Immature natural killer cell (primary cell): ENCODE measurements around the gene MAPT. TPM values are rescaled to one million over a fixed set of nuclear protein-coding genes. Genes with fewer than 3 reads are reported as not detected.

Source experiments
- DNase-seq, 3 donors: peaks; one replicate each; pipeline ENCODE4 v3.0.0; 2022; ENCODE audit warnings: mixed read lengths in 1 of 3
- H3K27ac Mint-ChIP-seq, 6 donors: one replicate each; pipeline ENCODE4 v1.8.0; 2020; ENCODE audit warnings: mixed read lengths in 6 of 6, mild to moderate bottlenecking in 5 of 6, inconsistent platforms in 4 of 6, moderate library complexity in 3 of 6
- H3K27me3 Mint-ChIP-seq, 3 donors: one replicate each; pipeline ENCODE4 v1.8.0; 2020 to 2021; ENCODE audit warnings: low read depth in 3 of 3, mild to moderate bottlenecking in 3 of 3, mixed read lengths in 3 of 3, moderate library complexity in 3 of 3, inconsistent platforms in 1 of 3
- H3K36me3 Mint-ChIP-seq, 3 donors: one replicate each; pipeline ENCODE4 v1.8.0; 2020; ENCODE audit warnings: mixed read lengths in 3 of 3, inconsistent platforms in 2 of 3, mild to moderate bottlenecking in 2 of 3
- H3K4me1 Mint-ChIP-seq, 2 donors: one replicate each; pipeline ENCODE4 v1.8.0; 2020; ENCODE audit warnings: inconsistent platforms in 2 of 2, mild to moderate bottlenecking in 2 of 2, mixed read lengths in 2 of 2, moderate library complexity in 1 of 2
- H3K4me3 Mint-ChIP-seq, 5 donors: one replicate each; pipeline ENCODE4 v1.8.0; 2020; ENCODE audit warnings: mild to moderate bottlenecking in 5 of 5, mixed read lengths in 5 of 5, inconsistent platforms in 3 of 5, moderate library complexity in 3 of 5
- H3K9me3 Mint-ChIP-seq, 6 donors: one replicate each; pipeline ENCODE4 v1.8.0; 2020; ENCODE audit warnings: mild to moderate bottlenecking in 6 of 6, mixed read lengths in 6 of 6, inconsistent platforms in 4 of 6, moderate library complexity in 3 of 6
- polyA plus RNA-seq, 3 donors: library from polyadenylated mRNA; unstranded; fragments of 300-500 nt; fragmentation: Illumina TruSeq; gene quantifications; one replicate each; pipeline ENCODE4 v1.2.3, GENCODE V29; 2021

Gene MAPT
- polyA plus RNA-seq, 3 donors from 2014 or later, result 0.40 TPM; not detected in 2

DNA sequence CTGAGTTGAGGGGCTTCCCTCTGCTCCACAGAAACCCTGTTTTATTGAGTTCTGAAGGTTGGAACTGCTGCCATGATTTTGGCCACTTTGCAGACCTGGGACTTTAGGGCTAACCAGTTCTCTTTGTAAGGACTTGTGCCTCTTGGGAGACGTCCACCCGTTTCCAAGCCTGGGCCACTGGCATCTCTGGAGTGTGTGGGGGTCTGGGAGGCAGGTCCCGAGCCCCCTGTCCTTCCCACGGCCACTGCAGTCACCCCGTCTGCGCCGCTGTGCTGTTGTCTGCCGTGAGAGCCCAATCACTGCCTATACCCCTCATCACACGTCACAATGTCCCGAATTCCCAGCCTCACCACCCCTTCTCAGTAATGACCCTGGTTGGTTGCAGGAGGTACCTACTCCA, 130.7 kb downstream of the MAPT start:
- DNase-seq, result no peak

GRCh38 chr17:46025510-46026165, 131.3 kb downstream of the MAPT start:
- Mint-ChIP-seq H3K4me3 (peak overlapping the region in 1 of 5 donors; percentile 6), H3K27ac (peak overlapping the region; percentile 8 to 84 (median 74)), H3K9me3 (no peaks in the 10 kb centered on the region), H3K36me3 (peaks cover 15 to 27% (median 18%) of the 10 kb centered on the region in 3 donors), H3K4me1 (peaks cover 56 to 68% of the 10 kb centered on the region in 2 donors), H3K27me3 (peaks cover 0 to 19% (median 12%) of the 10 kb centered on the region in 3 donors)
- DNase-seq, result no peak

More for the DNA sequence above, 130.7 kb downstream of the MAPT start:
- H3K27ac Mint-ChIP-seq, result peak overlapping the region in 5 of 6 donors; percentile 71 to 84 (median 77)
- peaks cover 10 to 21% (median 16%) of the 10 kb centered on the region in 3 donors for H3K36me3 Mint-ChIP-seq
- peaks cover 62 to 74% of the 10 kb centered on the region in 2 donors for H3K4me1 Mint-ChIP-seq
- peaks cover 4 to 15% (median 13%) of the 10 kb centered on the region in 3 donors for H3K27me3 Mint-ChIP-seq
- no peaks in the 10 kb centered on the region for H3K9me3 Mint-ChIP-seq
- H3K4me3 Mint-ChIP-seq, result no peak overlapping the region

GRCh38 chr17:46026166-46027047, 132.1 kb downstream of the MAPT start:
- peaks cover 0 to 24% (median 16%) of the 10 kb centered on the region in 3 donors for H3K27me3 Mint-ChIP-seq
- H3K36me3 Mint-ChIP-seq, result peaks cover 19 to 35% (median 19%) of the 10 kb centered on the region in 3 donors
- peak overlapping the region in 5 of 6 donors; percentile 4 to 79 (median 48) for H3K27ac Mint-ChIP-seq
- H3K4me1 Mint-ChIP-seq, result peaks cover 49 to 60% of the 10 kb centered on the region in 2 donors
- H3K4me3 Mint-ChIP-seq, result no peak overlapping the region
- no peaks in the 10 kb centered on the region for H3K9me3 Mint-ChIP-seq
- no peak for DNase-seq

DNA sequence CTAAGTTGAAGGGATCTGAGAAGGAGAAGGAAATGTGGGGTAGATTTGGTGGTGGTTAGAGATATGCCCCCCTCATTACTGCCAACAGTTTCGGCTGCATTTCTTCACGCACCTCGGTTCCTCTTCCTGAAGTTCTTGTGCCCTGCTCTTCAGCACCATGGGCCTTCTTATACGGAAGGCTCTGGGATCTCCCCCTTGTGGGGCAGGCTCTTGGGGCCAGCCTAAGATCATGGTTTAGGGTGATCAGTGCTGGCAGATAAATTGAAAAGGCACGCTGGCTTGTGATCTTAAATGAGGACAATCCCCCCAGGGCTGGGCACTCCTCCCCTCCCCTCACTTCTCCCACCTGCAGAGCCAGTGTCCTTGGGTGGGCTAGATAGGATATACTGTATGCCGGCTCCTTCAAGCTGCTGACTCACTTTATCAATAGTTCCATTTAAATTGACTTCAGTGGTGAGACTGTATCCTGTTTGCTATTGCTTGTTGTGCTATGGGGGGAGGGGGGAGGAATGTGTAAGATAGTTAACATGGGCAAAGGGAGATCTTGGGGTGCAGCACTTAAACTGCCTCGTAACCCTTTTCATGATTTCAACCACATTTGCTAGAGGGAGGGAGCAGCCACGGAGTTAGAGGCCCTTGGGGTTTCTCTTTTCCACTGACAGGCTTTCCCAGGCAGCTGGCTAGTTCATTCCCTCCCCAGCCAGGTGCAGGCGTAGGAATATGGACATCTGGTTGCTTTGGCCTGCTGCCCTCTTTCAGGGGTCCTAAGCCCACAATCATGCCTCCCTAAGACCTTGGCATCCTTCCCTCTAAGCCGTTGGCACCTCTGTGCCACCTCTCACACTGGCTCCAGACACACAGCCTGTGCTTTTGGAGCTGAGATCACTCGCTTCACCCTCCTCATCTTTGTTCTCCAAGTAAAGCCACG, 133.0 kb downstream of the MAPT start:
- no peak overlapping the region for H3K4me3 Mint-ChIP-seq

DNA sequence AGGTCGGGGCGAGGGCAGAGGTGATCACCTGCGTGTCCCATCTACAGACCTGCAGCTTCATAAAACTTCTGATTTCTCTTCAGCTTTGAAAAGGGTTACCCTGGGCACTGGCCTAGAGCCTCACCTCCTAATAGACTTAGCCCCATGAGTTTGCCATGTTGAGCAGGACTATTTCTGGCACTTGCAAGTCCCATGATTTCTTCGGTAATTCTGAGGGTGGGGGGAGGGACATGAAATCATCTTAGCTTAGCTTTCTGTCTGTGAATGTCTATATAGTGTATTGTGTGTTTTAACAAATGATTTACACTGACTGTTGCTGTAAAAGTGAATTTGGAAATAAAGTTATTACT, 133.6 kb downstream of the MAPT start:
- Mint-ChIP-seq H3K4me3 (no peak overlapping the region), H3K4me1 (peaks cover 39 to 50% of the 10 kb centered on the region in 2 donors), H3K27ac (peak overlapping the region; percentile 18 to 79 (median 62)), H3K27me3 (peaks cover 0 to 26% (median 24%) of the 10 kb centered on the region in 3 donors), H3K9me3 (no peaks in the 10 kb centered on the region), H3K36me3 (peaks cover 17 to 49% (median 25%) of the 10 kb centered on the region in 3 donors)
- DNase-seq, result no peak

More for the DNA sequence above, 133.0 kb downstream of the MAPT start:
- no peak for DNase-seq
- peaks cover 0 to 24% (median 21%) of the 10 kb centered on the region in 3 donors for H3K27me3 Mint-ChIP-seq
- H3K4me1 Mint-ChIP-seq, result peaks cover 45 to 56% of the 10 kb centered on the region in 2 donors
- H3K36me3 Mint-ChIP-seq, result peaks cover 19 to 44% (median 19%) of the 10 kb centered on the region in 3 donors
- H3K27ac Mint-ChIP-seq, result peak overlapping the region; percentile 48 to 87 (median 71)
- H3K9me3 Mint-ChIP-seq, result no peaks in the 10 kb centered on the region

DNA sequence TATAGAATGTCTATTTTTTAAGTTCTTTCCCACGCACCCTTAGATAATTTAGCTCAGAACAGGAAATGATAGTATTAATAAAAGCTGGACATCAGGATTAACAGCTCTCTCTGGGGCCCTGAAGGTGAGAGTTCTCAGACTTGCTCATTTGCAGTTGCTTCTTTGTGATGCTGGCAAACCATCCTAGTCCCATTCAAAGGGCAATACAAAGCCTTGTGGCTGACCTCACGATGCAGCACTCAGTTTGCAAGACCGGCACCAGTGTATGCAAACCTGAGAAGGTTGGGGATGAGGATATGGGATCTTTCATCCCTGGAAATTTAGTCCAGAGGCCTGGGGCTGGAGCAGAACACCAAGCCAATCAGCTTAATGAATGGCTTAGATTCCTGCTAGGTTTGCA, 134.0 kb downstream of the MAPT start:
- no peak overlapping the region for H3K4me3 Mint-ChIP-seq
- peak overlapping the region; percentile 26 to 79 (median 70) for H3K27ac Mint-ChIP-seq
- H3K4me1 Mint-ChIP-seq, result peaks cover 34 to 46% of the 10 kb centered on the region in 2 donors
- DNase-seq, result no peak
- H3K9me3 Mint-ChIP-seq, result no peaks in the 10 kb centered on the region
- H3K27me3 Mint-ChIP-seq, result peaks cover 0 to 26% (median 24%) of the 10 kb centered on the region in 3 donors
- peaks cover 19 to 51% (median 25%) of the 10 kb centered on the region in 3 donors for H3K36me3 Mint-ChIP-seq

GRCh38 chr17:46028981-46029565, 134.7 kb downstream of the MAPT start:
- no peak overlapping the region for H3K4me3 Mint-ChIP-seq
- peaks cover 0 to 26% (median 24%) of the 10 kb centered on the region in 3 donors for H3K27me3 Mint-ChIP-seq
- peak overlapping the region; percentile 62 to 79 (median 65) for H3K27ac Mint-ChIP-seq
- DNase-seq, result no peak
- H3K36me3 Mint-ChIP-seq, result peaks cover 23 to 54% (median 29%) of the 10 kb centered on the region in 3 donors
- H3K9me3 Mint-ChIP-seq, result no peaks in the 10 kb centered on the region
- peaks cover 28 to 39% of the 10 kb centered on the region in 2 donors for H3K4me1 Mint-ChIP-seq

GRCh38 chr17:46029627-46030026, 135.3 kb downstream of the MAPT start:
- Mint-ChIP-seq H3K27ac (peak overlapping the region; percentile 57 to 79 (median 62)), H3K9me3 (no peaks in the 10 kb centered on the region), H3K4me1 (peaks cover 23 to 35% of the 10 kb centered on the region in 2 donors), H3K4me3 (no peak overlapping the region), H3K27me3 (peaks cover 0 to 26% (median 24%) of the 10 kb centered on the region in 3 donors), H3K36me3 (peaks cover 29 to 58% (median 34%) of the 10 kb centered on the region in 3 donors)
- DNase-seq, result no peak

- Mint-ChIP-seq H3K27me3 (peaks cover 0 to 31% (median 24%) of the 10 kb centered on the region in 3 donors), H3K4me3 (no peak overlapping the region)
- DNase-seq, result no peak
Measured at GRCh38 chr17:46030752-46031151, 136.4 kb downstream of the MAPT start.

GRCh38 chr17:46031440-46031839, 137.1 kb downstream of the MAPT start:
- Mint-ChIP-seq H3K36me3 (peaks cover 31 to 65% (median 39%) of the 10 kb centered on the region in 3 donors), H3K9me3 (no peaks in the 10 kb centered on the region), H3K4me1 (peaks cover 19 to 31% of the 10 kb centered on the region in 2 donors), H3K27ac (peak overlapping the region in 3 of 6 donors; percentile 2 to 79 (median 31)), H3K4me3 (no peak overlapping the region), H3K27me3 (peaks cover 0 to 30% (median 21%) of the 10 kb centered on the region in 3 donors)
- no peak for DNase-seq

More at GRCh38 chr17:46030752-46031151, 136.4 kb downstream of the MAPT start:
- Mint-ChIP-seq H3K36me3 (peaks cover 31 to 60% (median 39%) of the 10 kb centered on the region in 3 donors), H3K4me1 (peaks cover 20 to 30% of the 10 kb centered on the region in 2 donors), H3K9me3 (no peaks in the 10 kb centered on the region), H3K27ac (peak overlapping the region; percentile 0 to 93 (median 46))

GRCh38 chr17:46031920-46032319, 137.6 kb downstream of the MAPT start:
- no peak overlapping the region for H3K4me3 Mint-ChIP-seq
- DNase-seq, result no peak
- H3K36me3 Mint-ChIP-seq, result peaks cover 31 to 63% (median 40%) of the 10 kb centered on the region in 3 donors
- H3K27ac Mint-ChIP-seq, result peak overlapping the region in 1 of 6 donors; percentile 32
- H3K27me3 Mint-ChIP-seq, result peaks cover 2 to 29% (median 19%) of the 10 kb centered on the region in 3 donors
- H3K9me3 Mint-ChIP-seq, result no peaks in the 10 kb centered on the region
- H3K4me1 Mint-ChIP-seq, result peaks cover 19 to 28% of the 10 kb centered on the region in 2 donors

DNA sequence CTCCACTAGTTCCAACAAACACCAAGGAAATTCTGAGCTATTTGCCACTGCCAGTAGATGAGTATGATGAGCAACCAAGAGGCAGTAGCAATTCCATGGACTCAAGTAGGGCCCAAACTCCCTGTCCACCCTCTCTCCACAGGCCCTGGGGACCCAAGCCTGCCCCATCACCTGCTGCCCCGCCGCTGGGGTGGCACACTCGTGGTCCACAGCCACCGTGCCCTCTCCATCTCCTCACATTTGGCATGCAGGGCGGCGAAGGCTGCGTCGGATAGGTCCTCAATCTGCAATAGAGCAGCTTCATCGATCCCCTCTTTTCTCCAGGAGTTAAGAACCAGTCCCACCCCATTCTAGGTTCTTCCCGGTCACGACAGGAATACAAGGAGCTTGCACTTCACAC, 138.6 kb downstream of the MAPT start:
- no peak for DNase-seq
- Mint-ChIP-seq H3K4me3 (no peak overlapping the region), H3K27ac (peak overlapping the region in 3 of 6 donors; percentile 27 to 82 (median 63)), H3K9me3 (no peaks in the 10 kb centered on the region), H3K36me3 (peaks cover 37 to 65% (median 45%) of the 10 kb centered on the region in 3 donors), H3K4me1 (peaks cover 17 to 23% of the 10 kb centered on the region in 2 donors), H3K27me3 (peaks cover 2 to 32% (median 15%) of the 10 kb centered on the region in 3 donors)
